ENCODE measurements around the gene C4orf36. TPM values are rescaled to one million over a fixed set of nuclear protein-coding genes. Genes with fewer than 3 reads are reported as not detected.

The C4orf36 gene, protein sequence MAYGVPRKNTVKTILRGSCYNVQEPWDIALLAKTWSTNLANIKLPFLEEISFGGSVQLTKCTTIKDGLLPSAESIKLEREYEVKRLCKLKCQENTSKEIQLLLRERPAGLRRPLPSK
- total RNA-seq, result under 1 TPM in 1 of 2 experiments, not detected in 1; 0.61 TPM

DNA sequence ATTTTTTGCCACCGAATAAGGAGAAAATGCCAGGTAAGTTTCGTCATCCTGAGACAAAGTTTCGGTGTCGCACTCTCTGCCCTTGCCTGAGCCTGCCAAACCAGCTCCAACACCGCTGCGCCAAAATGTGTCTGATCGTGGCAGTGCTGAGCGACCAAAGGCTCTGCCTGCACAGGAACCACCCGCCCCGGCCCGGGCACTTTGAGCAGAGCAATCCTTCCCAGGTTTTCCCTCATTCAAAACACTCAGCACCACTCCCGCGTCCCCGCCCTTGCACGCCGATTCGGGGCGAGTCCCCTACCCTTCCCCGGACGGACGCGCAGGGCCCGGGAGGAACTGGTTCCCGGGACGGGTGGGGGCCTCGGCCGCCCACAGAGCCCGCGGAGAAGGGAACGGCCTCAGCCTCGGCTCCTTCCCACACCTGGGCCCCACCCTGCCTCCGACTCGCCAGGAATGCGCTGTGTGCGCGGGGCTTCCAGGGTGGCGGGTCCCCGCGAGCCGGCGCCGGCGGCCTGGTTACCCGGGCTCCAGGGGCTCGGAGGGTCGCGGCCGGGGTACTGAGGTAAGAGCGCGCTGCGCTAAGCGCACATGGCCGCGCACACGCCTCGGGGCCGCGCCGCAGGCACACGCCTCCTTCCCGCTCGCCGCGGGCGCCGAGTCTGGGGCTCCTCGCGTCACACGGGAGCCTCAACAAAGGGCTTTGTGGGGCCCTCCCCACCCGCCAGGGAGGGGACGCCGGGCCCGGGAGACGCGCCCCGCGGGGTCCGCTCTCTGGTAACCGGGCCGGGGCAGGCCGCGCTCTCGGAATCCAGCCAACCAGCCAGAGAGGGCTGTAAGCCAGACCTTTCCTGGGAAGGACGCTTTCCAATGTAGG lies at the start of gene C4orf36:
C4orf36 (minus strand) TSS at position 661 of the 874 bp plus-strand sequence. CDS start 902 bp downstream, outside the sequence.
- ChIA-PET CTCF (interaction anchor here (1.0 to 1.5 kb wide), 4 partner anchors 13 to 397 kb away, joined by 3 to 11 read pairs (median 4); no protein-coding TSS in a partner anchor), POLR2A (interaction anchor here (0.8 kb wide), 1 partner anchor 328 kb away, joined by 3 read pairs; no protein-coding TSS in a partner anchor)
- Mint-ChIP-seq H3K36me3 (no peaks in the 10 kb centered on the region), H3K9me3 (no peaks in the 10 kb centered on the region), H3K4me1 (ENCODE audit: low read depth) (no peaks in the 10 kb centered on the region), H3K4me3 (peak within 1 kb of the TSS; percentile 73), H3K27ac (no peak within 1 kb of the TSS), H3K27me3 (peaks cover 20% of the 10 kb centered on the region)
- DNase-seq, result peak; percentile 56
- intact Hi-C loops (cut with micrococcal nuclease), result loop anchor here (5.0 kb wide), 1 partner anchor 295 kb away; no protein-coding TSS in a partner anchor

DNA sequence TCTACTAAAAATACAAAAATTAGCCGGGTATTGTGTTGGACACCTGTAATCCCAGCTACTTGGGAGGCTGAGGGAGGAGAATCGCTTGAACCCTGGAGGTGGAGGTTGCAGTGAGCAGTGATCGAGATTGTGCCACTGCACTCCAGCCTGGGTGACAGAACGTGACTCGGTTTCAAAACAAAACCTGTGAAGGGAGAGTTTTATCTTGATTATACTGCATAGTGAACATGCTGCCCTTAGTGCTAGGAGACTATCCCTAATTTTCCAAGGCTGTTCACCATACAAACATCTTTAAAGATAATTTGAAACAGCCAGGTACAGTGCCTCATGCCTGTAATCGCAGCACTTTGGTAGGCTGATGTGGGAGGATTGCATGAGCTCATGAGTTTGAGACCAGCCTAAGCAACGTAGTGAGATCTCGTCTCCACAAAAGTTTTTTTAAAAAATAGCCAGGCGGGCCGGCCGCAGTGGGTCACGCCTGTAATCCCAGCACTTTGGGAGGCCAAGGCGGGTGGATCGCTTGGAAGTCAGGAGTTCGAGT lies 48.8 kb upstream of the C4orf36 start:
- Mint-ChIP-seq H3K9me3 (no peaks in the 10 kb centered on the region), H3K4me1 (ENCODE audit: low read depth) (peaks cover 59% of the 10 kb centered on the region), H3K4me3 (no peak overlapping the region), H3K36me3 (peaks cover 2% of the 10 kb centered on the region), H3K27ac (no peak overlapping the region), H3K27me3 (no peaks in the 10 kb centered on the region)
- no peak for DNase-seq
- intact Hi-C loops (cut with micrococcal nuclease), result no loop called here
- ChIA-PET POLR2A (interaction anchor here (2.1 to 2.5 kb wide), 2 partner anchors 37 to 65 kb away, joined by 6 to 21 read pairs; no protein-coding TSS in a partner anchor), CTCF (no interaction called here)

DNA sequence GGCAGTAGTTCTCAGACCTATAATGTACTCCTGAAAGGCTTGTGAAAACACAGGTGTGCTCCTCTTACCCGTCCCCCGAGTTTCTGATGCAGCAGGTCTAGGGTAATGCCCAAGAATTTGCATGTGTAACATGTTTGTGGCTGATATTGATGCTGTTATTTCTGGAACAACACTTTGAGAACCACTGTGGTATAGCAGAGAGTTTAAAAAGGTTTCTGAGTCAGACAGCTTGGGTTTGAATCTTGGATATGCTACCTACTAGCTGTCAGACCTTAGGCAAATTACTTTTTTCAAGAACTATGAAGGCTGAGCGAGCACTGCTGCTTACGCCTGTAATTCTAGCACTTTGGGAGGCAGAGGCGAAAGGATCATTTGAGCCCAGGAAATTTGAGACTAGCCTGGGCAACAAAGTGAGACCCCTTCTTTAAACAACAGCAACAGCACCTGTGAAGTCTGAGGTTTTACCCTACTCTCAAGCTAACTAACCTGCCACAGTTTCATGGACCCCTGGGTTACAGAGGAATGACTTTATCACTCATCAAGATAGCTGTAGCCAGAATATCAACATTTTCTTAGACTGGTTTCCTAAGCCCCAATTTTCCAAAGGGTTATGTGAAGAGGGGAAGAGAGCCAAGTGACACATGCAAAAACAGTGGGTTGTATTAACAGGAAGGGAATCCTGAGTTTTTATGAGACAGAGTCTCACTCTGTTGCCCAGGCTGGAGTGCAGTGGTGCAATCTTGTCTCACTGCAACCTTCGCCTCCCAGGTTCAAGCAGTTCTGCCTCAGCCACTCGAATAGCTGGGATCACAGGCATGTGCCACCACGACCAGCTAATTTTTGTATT lies 47.7 kb upstream of the C4orf36 start:
- Mint-ChIP-seq H3K36me3 (peaks cover 3% of the 10 kb centered on the region), H3K4me3 (peak overlapping the region; percentile 23), H3K27me3 (no peaks in the 10 kb centered on the region), H3K27ac (peak overlapping the region; percentile 80), H3K4me1 (ENCODE audit: low read depth) (peaks cover 57% of the 10 kb centered on the region), H3K9me3 (no peaks in the 10 kb centered on the region)
- POLR2A ChIA-PET, result interaction anchor here (0.7 to 2.5 kb wide), 6 partner anchors 14 to 134 kb away, joined by 3 to 21 read pairs (median 6); no protein-coding TSS in a partner anchor
- CTCF ChIA-PET, result interaction anchor here (0.6 to 7.0 kb wide), 4 partner anchors 17 to 220 kb away, joined by 3 to 45 read pairs (median 8); no protein-coding TSS in a partner anchor
- DNase-seq, result peak; percentile 53
- intact Hi-C loops (cut with micrococcal nuclease), result loop anchor here (1.0 to 10.0 kb wide), 5 partner anchors 17 to 1442 kb away; partner anchors contain the start of gene HSD17B11

DNA sequence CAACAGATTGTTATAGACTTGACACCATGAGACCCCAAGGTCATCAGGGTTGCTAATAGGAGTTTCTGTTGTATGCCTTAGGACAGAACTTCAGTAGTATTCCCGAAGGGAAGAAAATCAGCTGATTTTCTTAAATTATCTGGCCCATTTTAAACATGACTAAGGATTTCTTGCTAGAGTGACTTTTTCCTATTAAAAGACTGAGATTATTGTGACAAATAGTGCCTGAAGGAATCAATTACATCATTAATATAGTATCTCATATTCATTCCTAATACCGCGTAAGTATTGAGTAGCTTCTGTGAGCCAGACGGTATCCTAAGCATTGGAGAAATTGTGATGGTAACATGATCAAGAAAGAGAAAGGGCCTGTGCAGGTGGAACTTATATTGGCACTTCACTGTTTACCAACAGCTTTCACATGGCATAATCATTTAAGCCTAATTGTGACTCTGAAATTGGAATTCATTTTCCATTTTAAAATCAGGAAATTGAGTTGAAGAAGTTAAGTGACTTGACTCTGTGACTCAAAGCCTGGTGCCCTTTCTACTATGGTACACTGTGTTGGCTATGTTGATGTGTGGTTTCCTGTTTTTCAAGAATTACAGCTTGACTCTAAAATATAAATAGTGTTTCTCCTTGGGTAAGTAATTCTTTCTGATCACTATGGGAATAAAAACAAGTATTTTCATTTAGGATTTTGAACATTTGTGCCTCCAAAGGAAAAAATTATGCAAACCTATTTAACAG lies 46.7 kb upstream of the C4orf36 start:
- Mint-ChIP-seq H3K27me3 (no peaks in the 10 kb centered on the region), H3K36me3 (peaks cover 3% of the 10 kb centered on the region), H3K4me3 (peak overlapping the region; percentile 32), H3K9me3 (no peaks in the 10 kb centered on the region), H3K4me1 (ENCODE audit: low read depth) (peaks cover 57% of the 10 kb centered on the region), H3K27ac (peak overlapping the region; percentile 80)
- ChIA-PET POLR2A (interaction anchor here (0.7 to 2.5 kb wide), 6 partner anchors 15 to 135 kb away, joined by 3 to 21 read pairs (median 6); no protein-coding TSS in a partner anchor), CTCF (interaction anchor here (1.0 to 7.0 kb wide), 4 partner anchors 16 to 154 kb away, joined by 4 to 45 read pairs (median 8); no protein-coding TSS in a partner anchor)
- no peak for DNase-seq
- intact Hi-C loops (cut with micrococcal nuclease), result loop anchor here (1.0 to 10.0 kb wide), 5 partner anchors 18 to 1443 kb away; partner anchors contain the start of gene HSD17B11

DNA sequence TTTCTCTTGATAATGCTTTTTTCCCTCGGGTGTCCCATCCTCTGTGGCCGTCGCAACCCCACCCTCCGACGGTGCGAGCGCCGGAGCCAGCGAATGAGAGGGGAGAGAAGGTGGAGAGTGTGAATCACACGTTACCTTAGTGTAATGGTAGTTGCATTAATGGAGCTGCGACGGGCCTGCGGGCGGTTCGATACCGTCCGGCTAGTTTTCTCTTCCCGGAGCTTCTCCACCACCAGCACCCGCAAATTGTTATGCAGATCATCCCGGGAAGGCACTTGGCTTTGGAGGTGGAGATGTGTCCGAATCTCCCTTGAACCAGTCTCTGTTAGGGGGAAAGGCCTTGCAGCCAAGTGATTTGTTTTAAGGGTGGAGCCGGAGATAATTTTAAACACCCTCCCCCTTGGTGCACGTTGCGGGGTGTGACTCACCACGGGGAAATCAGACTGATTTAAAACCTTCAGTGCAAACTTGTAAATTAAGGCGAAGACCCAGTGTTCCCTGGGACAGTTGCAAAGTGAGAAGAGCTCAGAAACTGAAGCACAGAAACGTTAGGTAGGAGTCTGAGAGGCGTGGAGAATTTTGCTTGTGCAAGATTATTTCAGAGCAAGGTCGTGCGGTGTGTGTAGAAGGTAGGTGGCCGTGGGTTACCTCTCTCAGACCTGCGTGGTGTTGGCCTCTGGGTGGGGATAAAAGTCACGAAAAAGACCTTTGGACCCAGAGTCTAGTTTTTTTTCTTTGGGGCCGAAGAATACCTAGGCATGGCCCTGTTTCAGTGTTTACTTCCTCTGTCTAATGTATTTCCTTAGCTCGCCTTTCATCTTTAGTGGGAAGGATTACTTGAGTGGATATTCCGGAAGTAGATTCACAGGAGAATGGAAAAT lies 43.9 kb upstream of the C4orf36 start:
- H3K9me3 Mint-ChIP-seq, result no peaks in the 10 kb centered on the region
- POLR2A ChIA-PET, result interaction anchor here (0.8 to 3.3 kb wide), 11 partner anchors 8 to 284 kb away, joined by 3 to 103 read pairs (median 6); no protein-coding TSS in a partner anchor
- peak; percentile 89 for DNase-seq
- H3K4me1 Mint-ChIP-seq (ENCODE audit: low read depth), result peaks cover 54% of the 10 kb centered on the region
- H3K27me3 Mint-ChIP-seq, result no peaks in the 10 kb centered on the region
- CTCF ChIA-PET, result interaction anchor here (0.6 to 7.0 kb wide), 15 partner anchors 8 to 214 kb away, joined by 3 to 45 read pairs (median 4); no protein-coding TSS in a partner anchor
- peak overlapping the region; percentile 95 for H3K27ac Mint-ChIP-seq
- intact Hi-C loops (cut with micrococcal nuclease), result loop anchor here (1.0 to 10.0 kb wide), 11 partner anchors 41 to 1446 kb away; partner anchors contain the start of genes HSD17B11, KLHL8 and NUDT9
- peaks cover 3% of the 10 kb centered on the region for H3K36me3 Mint-ChIP-seq
- H3K4me3 Mint-ChIP-seq, result peak overlapping the region; percentile 83

DNA sequence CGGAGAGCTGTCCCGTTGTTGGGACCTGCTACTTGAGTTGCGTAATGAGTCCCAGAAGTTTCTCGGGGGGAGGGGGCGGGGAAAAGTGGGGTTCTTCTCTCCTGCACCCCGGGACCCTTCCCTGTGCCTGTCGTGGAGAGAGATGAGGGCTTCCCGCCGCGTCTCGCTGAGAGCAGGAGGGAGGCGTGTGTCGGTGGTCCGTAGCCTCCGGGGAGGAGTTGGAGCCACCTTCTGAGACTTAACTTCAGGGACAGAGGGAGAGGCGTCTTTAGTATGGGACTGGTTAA lies 43.3 kb upstream of the C4orf36 start:
- Mint-ChIP-seq H3K27ac (peak overlapping the region; percentile 95), H3K36me3 (peaks cover 6% of the 10 kb centered on the region), H3K4me1 (ENCODE audit: low read depth) (peaks cover 53% of the 10 kb centered on the region), H3K27me3 (no peaks in the 10 kb centered on the region), H3K9me3 (no peaks in the 10 kb centered on the region), H3K4me3 (peak overlapping the region; percentile 83)
- ChIA-PET CTCF (interaction anchor here (1.0 to 7.0 kb wide), 13 partner anchors 7 to 161 kb away, joined by 3 to 45 read pairs (median 5); no protein-coding TSS in a partner anchor), POLR2A (interaction anchor here (1.0 to 3.3 kb wide), 11 partner anchors 9 to 285 kb away, joined by 3 to 103 read pairs (median 7); partner anchors contain the start of gene KLHL8)
- intact Hi-C loops (cut with micrococcal nuclease), result loop anchor here (1.0 to 10.0 kb wide), 7 partner anchors 42 to 1447 kb away; partner anchors contain the start of genes HSD17B11, KLHL8 and NUDT9
- DNase-seq, result no peak

DNA sequence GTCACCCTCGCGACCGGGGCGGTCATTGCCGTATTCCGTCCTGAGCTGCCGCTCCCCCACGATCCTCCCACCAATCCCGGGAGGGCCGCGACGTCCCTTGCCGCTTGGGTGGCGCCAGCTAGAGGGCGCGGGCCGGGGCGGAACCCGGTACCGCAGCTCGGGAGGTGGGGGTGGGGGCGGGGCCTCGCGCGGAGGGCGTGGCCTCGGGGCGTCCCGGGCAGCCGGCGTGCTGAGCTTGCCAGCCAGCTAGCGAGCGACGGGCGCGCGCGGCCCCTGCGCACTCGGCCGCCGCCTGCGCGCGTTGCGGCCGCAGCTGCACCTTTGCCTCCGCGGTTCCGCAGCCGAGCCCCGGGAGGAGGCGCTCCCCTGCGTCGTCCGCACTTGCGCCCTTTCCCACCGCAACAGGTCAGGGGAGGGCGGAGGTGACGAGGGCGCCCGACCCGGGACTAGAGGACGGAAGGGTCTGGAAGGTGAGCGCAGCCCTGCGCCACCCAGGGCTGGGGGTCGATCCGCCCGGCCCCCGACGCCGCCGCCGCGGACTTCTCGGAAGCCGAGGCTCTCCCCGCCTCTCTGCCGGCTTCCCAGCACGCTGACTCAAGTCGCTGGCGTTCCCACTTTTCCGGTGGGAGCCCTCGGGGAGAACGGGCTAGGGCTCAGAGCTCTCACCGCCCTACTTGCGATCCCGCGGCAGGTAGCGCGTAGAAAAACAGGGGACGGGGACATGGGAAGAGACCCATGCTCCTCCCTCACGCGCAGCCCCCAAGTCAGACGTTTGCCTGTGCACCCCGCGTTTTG lies 42.7 kb upstream of the C4orf36 start, which contains the start of gene AFF1:
AFF1 (plus strand) TSS at position 241 of the 795 bp plus-strand sequence. CDS start 13,523 bp downstream, outside the sequence.
- Mint-ChIP-seq H3K27ac (peak within 1 kb of the TSS; percentile 95), H3K27me3 (no peaks in the 10 kb centered on the region), H3K4me1 (ENCODE audit: low read depth) (peaks cover 49% of the 10 kb centered on the region), H3K9me3 (no peaks in the 10 kb centered on the region), H3K4me3 (peak within 1 kb of the TSS; percentile 90), H3K36me3 (peaks cover 6% of the 10 kb centered on the region)
- peak; percentile 94 for DNase-seq
- intact Hi-C loops (cut with micrococcal nuclease), result loop anchor here (1.0 to 10.0 kb wide), 7 partner anchors 42 to 1447 kb away; partner anchors contain the start of genes HSD17B11, KLHL8 and NUDT9
- POLR2A ChIA-PET, result interaction anchor here (0.6 to 3.3 kb wide), 15 partner anchors 9 to 286 kb away, joined by 3 to 103 read pairs (median 6); partner anchors contain the start of gene KLHL8
- CTCF ChIA-PET, result interaction anchor here (0.6 to 7.0 kb wide), 23 partner anchors 10 to 530 kb away, joined by 3 to 45 read pairs (median 5); partner anchors contain the start of gene KLHL8

DNA sequence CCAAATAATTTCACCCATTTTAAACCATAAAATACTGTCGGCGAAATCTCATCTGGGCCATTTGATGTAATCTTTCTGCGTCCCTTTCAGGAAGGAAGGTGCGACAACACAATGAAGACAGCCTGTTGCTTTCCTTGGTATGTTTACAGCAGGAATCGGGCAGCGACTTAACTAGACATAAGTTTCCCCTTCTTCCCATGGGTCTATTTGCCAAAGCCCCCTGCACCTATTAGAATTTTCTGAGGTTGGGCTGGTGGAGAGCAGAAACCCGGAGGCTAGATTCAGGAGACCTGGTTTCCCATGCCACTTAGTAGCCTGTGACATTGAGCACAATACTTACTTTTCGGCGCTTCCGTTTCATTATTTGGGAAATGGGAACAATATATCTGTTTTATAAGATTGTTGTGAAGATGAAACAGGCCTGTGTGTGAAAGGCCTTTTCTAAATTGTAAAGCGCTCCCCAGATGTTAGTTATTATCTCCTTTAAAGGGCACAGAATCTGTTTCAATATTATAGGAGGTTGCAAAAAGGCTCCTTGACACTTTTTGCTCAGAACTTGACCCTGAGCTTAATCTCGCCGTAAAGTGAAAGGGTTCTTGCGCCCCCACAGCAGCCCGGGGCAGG lies 42.0 kb upstream of the C4orf36 start:
- peaks cover 6% of the 10 kb centered on the region for H3K36me3 Mint-ChIP-seq
- peak; percentile 16 for DNase-seq
- no peaks in the 10 kb centered on the region for H3K27me3 Mint-ChIP-seq
- peak overlapping the region; percentile 90 for H3K4me3 Mint-ChIP-seq
- peaks cover 42% of the 10 kb centered on the region for H3K4me1 Mint-ChIP-seq (ENCODE audit: low read depth)
- H3K9me3 Mint-ChIP-seq, result no peaks in the 10 kb centered on the region
- ChIA-PET POLR2A (interaction anchor here (0.6 to 3.3 kb wide), 10 partner anchors 22 to 286 kb away, joined by 3 to 103 read pairs (median 6); partner anchors contain the start of gene KLHL8), CTCF (interaction anchor here (0.6 to 7.0 kb wide), 21 partner anchors 11 to 531 kb away, joined by 3 to 45 read pairs (median 6); partner anchors contain the start of gene KLHL8)
- intact Hi-C loops (cut with micrococcal nuclease), result loop anchor here (2.0 to 10.0 kb wide), 2 partner anchors 169 to 461 kb away; partner anchors contain the start of gene HSD17B11
- peak overlapping the region; percentile 88 for H3K27ac Mint-ChIP-seq

Measured in activated CD4-positive, alpha-beta memory T cell treated with anti-CD3 and anti-CD28 coated beads for 36 hours (primary cell).